ENCODE data around the gene PSMG4. TPM values are rescaled to one million over a fixed set of nuclear protein-coding genes. Genes with fewer than 3 reads are reported as not detected.

PSMG4 gene
- total RNA-seq, 3 donors from 2014 or later: 14.8 to 19.8 (median 16.2) TPM

- H3K4me1 ChIP-seq (ENCODE audit: low read depth): peaks cover 9% of the 10 kb centered on the region
- intact Hi-C loops (cut with DNase I, micrococcal nuclease): no loop called here
- DNase-seq (no peak), ATAC-seq (no peak)
- TF ChIP-seq CTCF (IDR thresholded peaks at IDR 0.05): no peak
- H3K4me3 ChIP-seq: no peak overlapping the region
- H3K9me3 ChIP-seq: no peaks in the 10 kb centered on the region
- peaks cover 4% of the 10 kb centered on the region for H3K36me3 ChIP-seq (ENCODE audit: low read depth)
These were observed 4.3 kb downstream of the PSMG4 start for GRCh38 chr6:3263096-3263495.

- ATAC-seq: peak; percentile 42
- Histone ChIP-seq H3K4me3 (no peak overlapping the region), H3K36me3 (ENCODE audit: low read depth) (peaks cover 4% of the 10 kb centered on the region), H3K9me3 (no peaks in the 10 kb centered on the region), H3K4me1 (ENCODE audit: low read depth) (peaks cover 9% of the 10 kb centered on the region)
- DNase-seq: peak in 1 of 3 donors; percentile 55
- intact Hi-C loops (cut with DNase I, micrococcal nuclease): no loop called here
- no peak for TF ChIP-seq CTCF (IDR thresholded peaks at IDR 0.05)
These were observed 5.6 kb downstream of the PSMG4 start for GRCh38 chr6:3264356-3264755.

- intact Hi-C loops (cut with DNase I, micrococcal nuclease): no loop called here
- no peak for DNase-seq
- H3K4me3 ChIP-seq: no peak overlapping the region
- H3K4me1 ChIP-seq (ENCODE audit: low read depth): peaks cover 4% of the 10 kb centered on the region
- peaks cover 4% of the 10 kb centered on the region for H3K36me3 ChIP-seq (ENCODE audit: low read depth)
- no peaks in the 10 kb centered on the region for H3K9me3 ChIP-seq
- no peak for ATAC-seq
- TF ChIP-seq CTCF (IDR thresholded peaks at IDR 0.05): no peak
These were observed 6.9 kb downstream of the PSMG4 start for GRCh38 chr6:3265671-3266070.

- DNase-seq (no peak), ATAC-seq (no peak)
- Histone ChIP-seq H3K9me3 (no peaks in the 10 kb centered on the region), H3K4me3 (no peak overlapping the region), H3K4me1 (ENCODE audit: low read depth) (peaks cover 4% of the 10 kb centered on the region), H3K36me3 (ENCODE audit: low read depth) (peaks cover 4% of the 10 kb centered on the region)
- intact Hi-C loops (cut with DNase I, micrococcal nuclease): no loop called here
- no peak for TF ChIP-seq CTCF (IDR thresholded peaks at IDR 0.05)
These were observed 7.4 kb downstream of the PSMG4 start for GRCh38 chr6:3266170-3266569.

- no peak overlapping the region for H3K4me3 ChIP-seq
- no peaks in the 10 kb centered on the region for H3K9me3 ChIP-seq
- peaks cover 4% of the 10 kb centered on the region for H3K4me1 ChIP-seq (ENCODE audit: low read depth)
- intact Hi-C loops (cut with DNase I, micrococcal nuclease): no loop called here
- DNase-seq (no peak), ATAC-seq (no peak)
- peaks cover 4% of the 10 kb centered on the region for H3K36me3 ChIP-seq (ENCODE audit: low read depth)
- no peak for TF ChIP-seq CTCF (IDR thresholded peaks at IDR 0.05)
These were observed 8.4 kb downstream of the PSMG4 start for GRCh38 chr6:3267162-3267561.

- DNase-seq (no peak), ATAC-seq (no peak)
- H3K36me3 ChIP-seq (ENCODE audit: low read depth): peaks cover 1% of the 10 kb centered on the region
These were observed 9.9 kb downstream of the PSMG4 start for GRCh38 chr6:3268680-3269079.

More at GRCh38 chr6:3268680-3269079, 9.9 kb downstream of the PSMG4 start:
- Histone ChIP-seq H3K4me1 (ENCODE audit: low read depth) (peaks cover 4% of the 10 kb centered on the region), H3K9me3 (no peaks in the 10 kb centered on the region), H3K4me3 (no peak overlapping the region)
- intact Hi-C loops (cut with DNase I, micrococcal nuclease): no loop called here
- TF ChIP-seq CTCF (IDR thresholded peaks at IDR 0.05): no peak
